ENCODE measurements around the gene FCGR3A. TPM values are rescaled to one million over a fixed set of nuclear protein-coding genes. Genes with fewer than 3 reads are reported as not detected.
A peak's percentile ranks its signal among the peaks of the same experiment; 100 is the strongest.
"Not testable (repeated sequence)": the region's sequence is repeated elsewhere in the genome, so short reads cannot be mapped to it uniquely, and the experiment has no call there.

FCGR3A gene
- total RNA-seq, 1 donor from 2014 or later: 112 TPM

DNA sequence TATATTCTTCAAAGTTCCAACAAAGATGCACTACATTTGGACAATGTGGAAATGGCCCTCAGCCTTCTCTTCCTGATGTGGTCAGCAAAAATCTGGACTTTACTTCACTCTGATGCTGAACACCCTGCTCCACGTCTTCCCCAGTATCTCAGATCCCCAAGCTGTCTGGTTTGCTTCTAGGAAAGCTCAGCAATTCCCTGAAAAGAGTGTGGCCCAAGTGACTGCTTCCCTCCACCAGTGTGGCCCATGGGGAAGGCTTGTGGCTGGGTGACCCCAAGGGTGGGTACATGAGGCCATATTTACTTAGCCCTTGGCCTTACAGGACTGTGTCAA is 36.2 kb downstream of the FCGR3A start:
- H3K36me3 ChIP-seq; H3K9me3 ChIP-seq; intact Hi-C loops (cut with DNase I); H3K4me3 ChIP-seq; DNase-seq; H3K27me3 ChIP-seq: not testable (repeated sequence)
- Histone ChIP-seq H3K4me1 (peaks cover 24% of the 10 kb centered on the region), H3K27ac (peak overlapping the region; percentile 72)
- peak; percentile 33 for ATAC-seq

DNA sequence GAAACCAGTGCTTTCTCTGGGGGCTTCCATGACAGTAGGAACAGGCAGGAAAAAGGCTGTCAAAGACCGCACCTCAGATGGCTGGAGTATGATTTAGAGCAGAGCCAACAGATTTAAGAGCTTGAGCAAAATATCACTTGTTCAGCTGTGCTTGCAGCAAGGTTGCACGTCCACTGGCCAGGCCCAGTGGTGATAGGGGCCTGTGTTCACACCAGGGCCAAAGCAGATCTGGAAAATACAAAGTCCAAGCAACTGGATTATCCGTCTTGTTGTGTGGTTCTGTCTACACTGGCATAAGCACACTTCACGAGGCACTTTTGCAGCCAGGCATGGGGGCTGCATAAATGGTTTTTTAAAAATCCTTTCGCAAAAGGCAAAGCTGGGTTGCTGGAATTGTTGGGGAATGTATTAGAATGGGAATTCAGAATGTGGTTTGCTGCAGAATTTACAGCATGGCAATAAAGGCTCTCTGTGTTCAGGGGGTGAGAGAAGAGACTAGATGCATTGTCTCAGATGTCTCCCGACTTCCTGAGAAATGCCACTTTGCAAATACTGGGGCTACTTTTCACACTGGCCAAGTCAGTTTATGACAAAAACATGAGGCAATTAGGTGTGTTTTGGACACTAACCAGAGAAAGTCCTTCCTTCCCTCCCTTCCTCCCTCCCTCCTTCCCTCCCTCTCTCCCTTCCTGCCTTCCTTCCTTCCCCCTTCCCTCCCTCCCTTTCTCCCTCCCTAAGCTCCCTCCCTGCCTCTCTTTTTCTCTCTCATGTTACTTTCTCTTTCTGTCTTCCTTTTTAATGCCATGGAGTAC is 36.8 kb downstream of the FCGR3A start:
- H3K27me3 ChIP-seq; ATAC-seq; H3K27ac ChIP-seq; H3K9me3 ChIP-seq; H3K4me3 ChIP-seq; H3K36me3 ChIP-seq; intact Hi-C loops (cut with DNase I); DNase-seq: not testable (repeated sequence)
- peaks cover 24% of the 10 kb centered on the region for H3K4me1 ChIP-seq

DNA sequence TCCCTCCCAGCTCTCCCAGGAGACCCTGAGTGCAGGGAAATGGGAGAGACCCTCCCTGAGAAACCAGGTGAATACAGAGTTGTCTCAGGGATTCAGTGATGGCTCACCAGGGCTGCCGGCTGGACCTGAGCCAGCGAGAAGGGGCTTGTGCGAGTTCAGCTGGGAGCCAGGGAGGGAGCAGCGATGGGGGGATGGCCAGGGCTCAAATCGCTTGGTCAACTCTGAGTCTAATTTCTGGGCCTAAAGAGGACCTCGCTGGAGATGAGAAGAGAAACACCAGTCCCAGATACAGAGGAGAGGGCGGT is 37.9 kb downstream of the FCGR3A start:
- H3K9me3 ChIP-seq: no peaks in the 10 kb centered on the region
- H3K4me3 ChIP-seq: no peak overlapping the region
- no peaks in the 10 kb centered on the region for H3K36me3 ChIP-seq
- peaks cover 24% of the 10 kb centered on the region for H3K4me1 ChIP-seq
- peak overlapping the region; percentile 24 for H3K27ac ChIP-seq
- no peak for ATAC-seq
- intact Hi-C loops (cut with DNase I): no loop called here
- TF ChIP-seq, protein P1, sequence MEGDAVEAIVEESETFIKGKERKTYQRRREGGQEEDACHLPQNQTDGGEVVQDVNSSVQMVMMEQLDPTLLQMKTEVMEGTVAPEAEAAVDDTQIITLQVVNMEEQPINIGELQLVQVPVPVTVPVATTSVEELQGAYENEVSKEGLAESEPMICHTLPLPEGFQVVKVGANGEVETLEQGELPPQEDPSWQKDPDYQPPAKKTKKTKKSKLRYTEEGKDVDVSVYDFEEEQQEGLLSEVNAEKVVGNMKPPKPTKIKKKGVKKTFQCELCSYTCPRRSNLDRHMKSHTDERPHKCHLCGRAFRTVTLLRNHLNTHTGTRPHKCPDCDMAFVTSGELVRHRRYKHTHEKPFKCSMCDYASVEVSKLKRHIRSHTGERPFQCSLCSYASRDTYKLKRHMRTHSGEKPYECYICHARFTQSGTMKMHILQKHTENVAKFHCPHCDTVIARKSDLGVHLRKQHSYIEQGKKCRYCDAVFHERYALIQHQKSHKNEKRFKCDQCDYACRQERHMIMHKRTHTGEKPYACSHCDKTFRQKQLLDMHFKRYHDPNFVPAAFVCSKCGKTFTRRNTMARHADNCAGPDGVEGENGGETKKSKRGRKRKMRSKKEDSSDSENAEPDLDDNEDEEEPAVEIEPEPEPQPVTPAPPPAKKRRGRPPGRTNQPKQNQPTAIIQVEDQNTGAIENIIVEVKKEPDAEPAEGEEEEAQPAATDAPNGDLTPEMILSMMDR (IDR thresholded peaks at IDR 0.05): no peak
- no peaks in the 10 kb centered on the region for H3K27me3 ChIP-seq
- DNase-seq: no peak

DNA sequence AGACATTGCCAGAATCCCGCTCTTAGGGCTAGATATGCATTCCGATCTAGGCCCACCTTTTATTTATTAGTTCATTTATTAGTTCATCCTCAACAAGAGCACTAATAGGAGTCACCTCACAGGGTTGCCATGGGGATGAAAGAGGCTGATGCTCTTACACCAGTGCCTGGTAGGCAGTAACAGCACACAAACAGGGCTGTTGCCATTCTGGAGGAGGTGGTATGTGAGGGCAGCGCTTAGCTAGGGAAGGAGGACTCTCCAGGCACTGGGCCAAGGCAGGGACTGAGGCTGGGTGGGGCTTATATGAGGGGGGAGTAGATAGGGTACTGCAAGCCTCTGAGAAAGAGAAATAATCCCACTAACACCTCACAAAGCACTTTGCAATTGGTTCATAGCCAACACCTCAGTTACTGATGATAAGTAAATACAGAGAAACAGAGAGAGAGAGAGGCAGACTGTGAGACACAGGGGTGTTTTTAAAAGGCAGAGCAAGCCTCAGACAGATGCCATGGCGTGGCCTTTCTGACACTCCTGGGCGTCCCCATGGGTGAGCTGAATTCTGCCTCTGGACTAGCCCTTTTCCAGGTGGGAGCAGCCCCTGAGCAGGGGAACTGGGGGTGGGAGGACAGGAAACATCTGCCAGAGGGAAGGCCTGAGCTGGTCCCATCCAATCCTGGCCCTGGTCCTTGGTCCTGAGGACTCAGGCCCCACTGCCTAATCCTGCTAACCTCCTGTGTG is 38.4 kb downstream of the FCGR3A start:
- DNase-seq (no peak), ATAC-seq (peak; percentile 50)
- no peaks in the 10 kb centered on the region for H3K9me3 ChIP-seq
- peaks cover 24% of the 10 kb centered on the region for H3K4me1 ChIP-seq
- TF ChIP-seq, protein P1 (IDR thresholded peaks at IDR 0.05): no peak
- intact Hi-C loops (cut with DNase I): no loop called here
- peak overlapping the region; percentile 24 for H3K27ac ChIP-seq
- H3K36me3 ChIP-seq: no peaks in the 10 kb centered on the region
- no peaks in the 10 kb centered on the region for H3K27me3 ChIP-seq
- no peak overlapping the region for H3K4me3 ChIP-seq

DNA sequence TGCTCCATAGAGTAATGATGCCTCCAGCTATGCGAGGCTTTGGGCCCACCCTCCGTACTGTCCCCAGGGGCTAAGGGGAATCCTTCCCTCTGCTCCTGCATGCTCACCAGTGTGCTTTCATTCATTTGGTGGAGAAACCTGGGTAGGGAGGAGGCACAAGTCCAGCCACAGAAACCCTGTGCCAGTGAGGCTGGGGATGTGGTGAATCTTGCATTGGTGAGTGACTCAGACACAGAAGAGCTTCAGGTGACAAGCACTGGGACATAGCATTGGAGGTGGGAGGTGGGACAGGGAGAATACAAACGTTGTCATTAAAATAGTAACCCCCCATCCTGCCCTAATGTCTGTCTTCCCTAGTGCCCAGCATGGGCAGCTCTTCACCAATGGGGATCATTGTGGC is 39.1 kb downstream of the FCGR3A start:
- no peak for ATAC-seq
- no peaks in the 10 kb centered on the region for H3K27me3 ChIP-seq
- intact Hi-C loops (cut with DNase I): no loop called here
- no peaks in the 10 kb centered on the region for H3K9me3 ChIP-seq
- peaks cover 24% of the 10 kb centered on the region for H3K4me1 ChIP-seq
- H3K36me3 ChIP-seq: no peaks in the 10 kb centered on the region
- peak overlapping the region; percentile 24 for H3K27ac ChIP-seq
- no peak overlapping the region for H3K4me3 ChIP-seq
- no peak for DNase-seq
- TF ChIP-seq, protein P1 (IDR thresholded peaks at IDR 0.05): no peak

DNA sequence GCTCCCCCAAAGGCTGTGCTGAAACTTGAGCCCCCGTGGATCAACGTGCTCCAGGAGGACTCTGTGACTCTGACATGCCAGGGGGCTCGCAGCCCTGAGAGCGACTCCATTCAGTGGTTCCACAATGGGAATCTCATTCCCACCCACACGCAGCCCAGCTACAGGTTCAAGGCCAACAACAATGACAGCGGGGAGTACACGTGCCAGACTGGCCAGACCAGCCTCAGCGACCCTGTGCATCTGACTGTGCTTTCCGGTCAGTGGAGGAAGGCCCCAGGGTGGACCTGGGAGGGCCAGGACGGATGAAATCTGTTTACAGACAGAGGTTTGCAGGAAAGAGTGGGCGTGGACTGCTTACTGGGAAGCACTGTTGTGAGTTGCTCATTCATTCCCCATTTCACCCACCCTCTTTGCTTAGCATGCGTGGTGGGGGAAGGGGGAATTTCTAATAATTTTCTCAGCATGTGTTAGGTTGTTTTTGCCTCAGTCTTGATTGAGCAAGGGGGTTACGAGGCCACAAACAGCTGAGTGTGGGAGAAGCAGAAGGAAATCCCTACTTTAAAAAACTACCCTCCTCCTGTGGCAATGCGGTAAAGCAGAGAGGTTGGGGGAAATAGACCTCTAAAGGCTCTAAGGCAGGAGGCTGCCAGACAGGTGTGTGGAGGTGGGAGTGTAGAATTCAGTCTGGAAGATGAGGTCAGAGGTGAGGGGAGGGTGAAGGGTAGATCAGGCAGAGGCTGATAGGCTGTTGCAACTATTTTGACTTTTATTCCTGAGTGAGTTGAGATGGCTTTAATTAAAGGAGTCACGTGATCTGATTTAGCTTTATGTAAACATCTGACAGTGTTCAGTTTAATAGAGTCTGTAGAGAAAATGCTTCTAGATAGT is 43.0 kb downstream of the FCGR3A start:
- ATAC-seq (peak; percentile 88), DNase-seq (peak; percentile 76)
- Histone ChIP-seq H3K4me1 (peaks cover 11% of the 10 kb centered on the region), H3K36me3 (no peaks in the 10 kb centered on the region), H3K9me3 (no peaks in the 10 kb centered on the region), H3K27me3 (no peaks in the 10 kb centered on the region), H3K4me3 (peak overlapping the region; percentile 42), H3K27ac (peak overlapping the region; percentile 65)
- TF ChIP-seq, protein P1 (IDR thresholded peaks at IDR 0.05): no peak
- intact Hi-C loops (cut with DNase I): no loop called here
